GM23338 (cell line): ENCODE data around the gene SUCNR1. TPM values are rescaled to one million over a fixed set of nuclear protein-coding genes. Genes with fewer than 3 reads are reported as not detected.

Source experiments
- polyA plus RNA-seq: library from polyadenylated mRNA; unstranded; fragments of >200 nt; fragmentation: Nextera tagmentation; extraction: Ambion mirVana; gene quantifications from 2 replicates; pipeline ENCODE4 v1.2.1, GENCODE V29; 2016
- total RNA-seq: library from RNA; depleted of rRNA; stranded (reverse); fragments of >200 nt; shearing (Covaris generic); gene quantifications from 2 replicates; pipeline ENCODE4 v1.2.3, GENCODE V29; 2014; rRNA removed

Gene SUCNR1
- total and polyA plus RNA-seq, 2 experiments from 2014 or later: not detected

Other genes starting within 250 kb of the SUCNR1 start
- not detected in 2 replicates for gene AADACL2, start 139.7 kb upstream of the SUCNR1 start, total RNA-seq
- not detected in 2 replicates for gene AADACL2, start 139.7 kb upstream of the SUCNR1 start, polyA plus RNA-seq
- not detected in 2 replicates for gene AADAC, start 59.5 kb upstream of the SUCNR1 start, total RNA-seq
- not detected in 2 replicates for gene AADAC, start 59.5 kb upstream of the SUCNR1 start, polyA plus RNA-seq